HEK293 (cell line): ENCODE data around the gene SLAMF9.
A peak's percentile ranks its signal among the peaks of the same experiment; 100 is the strongest.

Source experiments
- GLI4 ChIP-seq: fragments of 450-650 bp; formaldehyde crosslinking; IDR thresholded peaks from 2 replicates; pipeline ENCODE4 v1.5.1; 2016; ENCODE audit warnings: missing biosample characterization, missing genetic modification characterization
- HIC1 ChIP-seq: fragments of 450-650 bp; formaldehyde crosslinking; IDR thresholded peaks from 2 replicates; pipeline ENCODE4 v1.5.1; 2016; ENCODE audit warnings: missing biosample characterization, missing genetic modification characterization
- KLF10 ChIP-seq: fragments of 450-650 bp; IDR thresholded peaks from 2 replicates; pipeline ENCODE4 v1.5.1; 2018; ENCODE audit warnings: missing biosample characterization, mild to moderate bottlenecking, missing genetic modification characterization
- MEIS1 ChIP-seq: sonication (generic); formaldehyde crosslinking; IDR thresholded peaks from 2 replicates; pipeline ENCODE4 v1.8.1; 2022; ENCODE audit warnings: missing genetic modification reagents, mild to moderate bottlenecking, borderline replicate concordance
- PRDM1 ChIP-seq: fragments of 450-650 bp; formaldehyde crosslinking; IDR thresholded peaks from 2 replicates; pipeline ENCODE4; 2016; ENCODE audit warnings: missing biosample characterization, missing genetic modification characterization
- REPIN1 ChIP-seq: fragments of 450-650 bp; formaldehyde crosslinking; IDR thresholded peaks from 2 replicates; pipeline ENCODE4 v1.5.1; 2017; ENCODE audit warnings: missing biosample characterization, missing genetic modification characterization, low read depth
- WT1 ChIP-seq: fragments of 450-650 bp; formaldehyde crosslinking; IDR thresholded peaks from 2 replicates; pipeline ENCODE4 v1.5.1; 2016; ENCODE audit warnings: missing biosample characterization, missing genetic modification characterization
- ZBTB10 ChIP-seq: fragments of 450-650 bp; formaldehyde crosslinking; IDR thresholded peaks from 2 replicates; pipeline ENCODE4 v1.5.1; 2016; ENCODE audit warnings: missing biosample characterization, missing genetic modification characterization
- ZBTB49 ChIP-seq: fragments of 450-650 bp; formaldehyde crosslinking; IDR thresholded peaks from 2 replicates; pipeline ENCODE4 v1.5.1; 2016; ENCODE audit warnings: missing biosample characterization, missing genetic modification characterization, low read depth
- ZNF184 ChIP-seq: fragments of 450-650 bp; IDR thresholded peaks from 2 replicates; pipeline ENCODE4 v1.5.1; 2018; ENCODE audit warnings: missing biosample characterization, mild to moderate bottlenecking, missing genetic modification characterization
- ZNF211 ChIP-seq: fragments of 450-650 bp; formaldehyde crosslinking; IDR thresholded peaks from 2 replicates; pipeline ENCODE4 v1.5.1; 2016; ENCODE audit warnings: low read depth, missing biosample characterization, missing genetic modification characterization
- ZNF23 ChIP-seq: fragments of 450-650 bp; formaldehyde crosslinking; IDR thresholded peaks from 2 replicates; pipeline ENCODE4 v1.5.1; 2016; ENCODE audit warnings: missing biosample characterization, missing genetic modification characterization, borderline replicate concordance
- ZNF24 ChIP-seq: fragments of 450-650 bp; formaldehyde crosslinking; IDR thresholded peaks from 2 replicates; pipeline ENCODE4 v1.5.1; 2016; ENCODE audit warnings: missing biosample characterization, missing genetic modification characterization
- ZNF26 ChIP-seq: fragments of 450-650 bp; formaldehyde crosslinking; IDR thresholded peaks from 2 replicates; pipeline ENCODE4 v1.5.1; 2016; ENCODE audit warnings: missing biosample characterization, missing genetic modification characterization
- ZNF292 ChIP-seq: fragments of 450-650 bp; formaldehyde crosslinking; IDR thresholded peaks from 2 replicates; pipeline ENCODE4 v1.5.1; 2016; ENCODE audit warnings: low read depth, missing biosample characterization, missing genetic modification characterization, borderline replicate concordance
- ZNF302 ChIP-seq: fragments of 450-650 bp; formaldehyde crosslinking; IDR thresholded peaks from 2 replicates; pipeline ENCODE4 v1.5.1; 2016; ENCODE audit warnings: missing biosample characterization, missing genetic modification characterization, low read depth
- ZNF335 ChIP-seq: fragments of 450-650 bp; formaldehyde crosslinking; conservative IDR thresholded peaks from 2 replicates; pipeline ENCODE4 v1.5.1; 2016; ENCODE audit warnings: missing biosample characterization, missing genetic modification characterization
- ZNF391 ChIP-seq: fragments of 450-650 bp; formaldehyde crosslinking; IDR thresholded peaks from 2 replicates; pipeline ENCODE4 v1.5.1; 2016; ENCODE audit warnings: low read depth, missing biosample characterization, missing genetic modification characterization, borderline replicate concordance
- ZNF394 ChIP-seq: fragments of 450-650 bp; formaldehyde crosslinking; IDR thresholded peaks from 2 replicates; pipeline ENCODE4 v1.5.1; 2016; ENCODE audit warnings: missing biosample characterization, missing genetic modification characterization, mild to moderate bottlenecking, moderate library complexity, borderline replicate concordance
- ZNF510 ChIP-seq: fragments of 450-650 bp; formaldehyde crosslinking; IDR thresholded peaks from 2 replicates; pipeline ENCODE4 v1.5.1; 2018; ENCODE audit warnings: mild to moderate bottlenecking, missing genetic modification characterization, missing biosample characterization; ENCODE audit not compliant: insufficient replicate concordance
- ZNF555 ChIP-seq: fragments of 450-650 bp; formaldehyde crosslinking; conservative IDR thresholded peaks from 2 replicates; pipeline ENCODE4 v1.5.1; 2017; ENCODE audit warnings: missing biosample characterization, mild to moderate bottlenecking, missing genetic modification characterization, inconsistent platforms
- ZNF571 ChIP-seq: fragments of 450-650 bp; formaldehyde crosslinking; IDR thresholded peaks from 2 replicates; pipeline ENCODE4 v1.5.0; 2017; ENCODE audit warnings: missing biosample characterization, missing genetic modification characterization
- ZNF629 ChIP-seq: fragments of 450-650 bp; formaldehyde crosslinking; IDR thresholded peaks from 2 replicates; pipeline ENCODE4 v1.5.1; 2017; ENCODE audit warnings: missing biosample characterization, missing genetic modification characterization
- ZNF670 ChIP-seq: fragments of 450-650 bp; formaldehyde crosslinking; IDR thresholded peaks from 2 replicates; pipeline ENCODE4 v1.5.1; 2016; ENCODE audit warnings: missing biosample characterization, missing genetic modification characterization, low read depth
- ZNF76 ChIP-seq: fragments of 450-650 bp; formaldehyde crosslinking; IDR thresholded peaks from 2 replicates; pipeline ENCODE4; 2016; ENCODE audit warnings: low read depth, missing biosample characterization, missing genetic modification characterization, borderline replicate concordance
- ZNF768 ChIP-seq: fragments of 450-650 bp; formaldehyde crosslinking; IDR thresholded peaks from 2 replicates; pipeline ENCODE4 v1.5.1; 2018; ENCODE audit warnings: missing biosample characterization, mild to moderate bottlenecking, missing genetic modification characterization
- ZNF776 ChIP-seq: fragments of 450-650 bp; formaldehyde crosslinking; IDR thresholded peaks from 2 replicates; pipeline ENCODE4 v1.5.0; 2017; ENCODE audit warnings: missing biosample characterization, missing genetic modification characterization, borderline replicate concordance
- ZNF837 ChIP-seq: fragments of 450-650 bp; formaldehyde crosslinking; IDR thresholded peaks from 2 replicates; pipeline ENCODE4 v1.5.1; 2016; ENCODE audit warnings: missing biosample characterization, missing genetic modification characterization
- ZSCAN4 ChIP-seq: fragments of 450-650 bp; formaldehyde crosslinking; IDR thresholded peaks from 2 replicates; pipeline ENCODE4 v1.5.1; 2017; ENCODE audit warnings: missing biosample characterization, missing genetic modification characterization

Gene SLAMF9

GRCh38 chr1:159916242-159917051 is 37.6 kb downstream of the SLAMF9 start (continued):
- TF ChIP-seq ZBTB10 (tag by site-specific recombination) (0 out of 2 replicates have a peak, but pooled peaks have one; percentile 9), ZNF510 (no peak), ZNF24 (tag by site-specific recombination) (peak; percentile 99), ZNF768 (tag by site-specific recombination) (no peak), ZNF26 (tag by site-specific recombination) (no peak), ZNF184 (tag by site-specific recombination) (peak; percentile 90), WT1 (tag by site-specific recombination) (peak; percentile 96), REPIN1 (tag by site-specific recombination) (no peak), ZNF837 (tag by site-specific recombination) (no peak), ZNF670 (tag by site-specific recombination) (no peak), ZNF629 (tag by site-specific recombination) (peak; percentile 98), ZNF571 (tag by site-specific recombination) (no peak), ZNF23 (tag by site-specific recombination) (no peak), HIC1 (tag by site-specific recombination) (peak; percentile 98), ZNF391 (peak; percentile 97; the same call in 1 of the 2 replicates), ZNF76 (tag by site-specific recombination) (peak; percentile 70), PRDM1 (tag by site-specific recombination) (peak; percentile 71), ZNF776 (tag by site-specific recombination) (no peak), ZNF302 (tag by site-specific recombination) (no peak), ZBTB49 (tag by site-specific recombination) (no peak), ZNF394 (peak; percentile 85; the same call in 1 of the 2 replicates), ZSCAN4 (tag by site-specific recombination) (peak; percentile 71), KLF10 (tag by site-specific recombination) (peak; percentile 98), ZNF292 (tag by site-specific recombination) (no peak), MEIS1 (CRISPR knock-in tag) (no peak), ZNF335 (peak; percentile 34; the same call in 1 of the 2 replicates), ZNF211 (tag by site-specific recombination) (no peak), GLI4 (tag by site-specific recombination) (0 out of 2 replicates have a peak, but pooled peaks have one; percentile 41), ZNF555 (no peak)
